Fibroblast of villous mesenchyme (primary cell): Measurements from ENCODE around the gene DLX4. TPM values are rescaled to one million over a fixed set of nuclear protein-coding genes. Genes with fewer than 3 reads are reported as not detected.

Source experiments
- DNase-seq: peaks from one replicate; pipeline ENCODE4 v3.0.0-alpha.2; 2010; ENCODE audit warnings: low read depth
- H3K4me3 ChIP-seq: 2 replicates; pipeline ENCODE4 v1.5.1; 2011; ENCODE audit warnings: low read depth, mild to moderate bottlenecking, low read length
- CTCF ChIP-seq: IDR thresholded peaks from 2 replicates; pipeline ENCODE4 v1.5.1; 2012; ENCODE audit warnings: low read depth, mild to moderate bottlenecking, low read length; ENCODE audit not compliant: insufficient read depth
- total RNA-seq: library from RNA; depleted of rRNA; stranded (reverse); fragments of >200 nt; gene quantifications from 2 replicates; pipeline ENCODE4 v1.2.3, GENCODE V29; 2012

Gene DLX4
- total RNA-seq, 1 donor: not detected

GRCh38 chr17:49984776-49985175, 15.8 kb downstream of the DLX4 start:
- H3K4me3 ChIP-seq: no peak overlapping the region
- no peak for DNase-seq
- no peak for TF ChIP-seq CTCF

- no peak for DNase-seq
- H3K4me3 ChIP-seq: no peak overlapping the region
These were observed 16.5 kb downstream of the DLX4 start for GRCh38 chr17:49985310-49985990.

GRCh38 chr17:49986396-49987289, 17.7 kb downstream of the DLX4 start:
- no peak overlapping the region for H3K4me3 ChIP-seq
- no peak for TF ChIP-seq CTCF
- DNase-seq: no peak

More at GRCh38 chr17:49985310-49985990, 16.5 kb downstream of the DLX4 start:
- no peak for TF ChIP-seq CTCF

GRCh38 chr17:49987290-49987585, 18.2 kb downstream of the DLX4 start:
- no peak for TF ChIP-seq CTCF
- no peak overlapping the region for H3K4me3 ChIP-seq
- no peak for DNase-seq

GRCh38 chr17:49987681-49988441, 18.9 kb downstream of the DLX4 start:
- no peak for DNase-seq
- TF ChIP-seq CTCF: no peak
- H3K4me3 ChIP-seq: no peak overlapping the region

- no peak for TF ChIP-seq CTCF
- DNase-seq: no peak
These were observed 20.5 kb downstream of the DLX4 start for GRCh38 chr17:49989518-49989880.

More at GRCh38 chr17:49989518-49989880, 20.5 kb downstream of the DLX4 start:
- no peak overlapping the region for H3K4me3 ChIP-seq
